A673 (cell line): ENCODE results near the gene MTF1.

ENCODE experiments used
- CTCF ChIP-seq: fragments of 300-800, 200-600 bp; sonication (generic); conservative IDR thresholded peaks from 2 replicates; pipeline ENCODE4 v1.5.1; 2017; ENCODE audit warnings: low read depth, mild to moderate bottlenecking, antibody characterized with exemption, low read length, moderate library complexity, mixed read lengths
- EZH2 ChIP-seq: fragments of 200-600 bp; sonication (generic); IDR thresholded peaks from 2 replicates; pipeline ENCODE4 v1.6.1; 2017; ENCODE audit warnings: borderline replicate concordance, low read depth, mild to moderate bottlenecking, mixed read lengths, antibody characterized with exemption, low read length; ENCODE audit not compliant: poor library complexity, severe bottlenecking

- no peak for TF ChIP-seq CTCF
- TF ChIP-seq EZH2, result no peak
Measured at GRCh38 chr1:37794372-37795339, 64.7 kb downstream of the MTF1 start.
